Calu3 (cell line): ENCODE data around the gene PAX3. TPM values are rescaled to one million over a fixed set of nuclear protein-coding genes. Genes with fewer than 3 reads are reported as not detected.

Experiments used
- BruUV-seq: library from RNA; stranded (reverse); fragments of 400-500 nt; replicated peaks from 2 replicates; lab custom pipeline; 2021; lab: Mats Ljungman, UMichigan
- CTCF ChIA-PET: fragments of 300-600 bp; sonication (Branson Sonifier 250); formaldehyde crosslinking; loops from one replicate; lab custom pipeline; 2022; ENCODE audit warnings: antibody characterized with exemption; lab: Charles Lee
- DNase-seq: peaks from one replicate; pipeline ENCODE4 v3.0.0; 2022
- H3K27ac Mint-ChIP-seq: one replicate; pipeline ENCODE4 v1.8.0; 2022; ENCODE audit warnings: mixed read lengths; ENCODE audit not compliant: unreplicated experiment
- H3K27me3 Mint-ChIP-seq: one replicate; pipeline ENCODE4 v1.8.0; 2022; ENCODE audit warnings: mixed read lengths; ENCODE audit not compliant: unreplicated experiment
- H3K36me3 Mint-ChIP-seq: one replicate; pipeline ENCODE4 v1.8.0; 2022; ENCODE audit warnings: mild to moderate bottlenecking, moderate library complexity, mixed read lengths; ENCODE audit not compliant: insufficient read depth, unreplicated experiment
- H3K4me1 Mint-ChIP-seq: one replicate; pipeline ENCODE4 v1.8.0; 2022; ENCODE audit warnings: mild to moderate bottlenecking, low read depth, mixed read lengths; ENCODE audit not compliant: unreplicated experiment
- H3K4me3 Mint-ChIP-seq: one replicate; pipeline ENCODE4 v1.8.0; 2022; ENCODE audit warnings: mild to moderate bottlenecking, low read depth, moderate library complexity, mixed read lengths; ENCODE audit not compliant: unreplicated experiment
- H3K9me3 Mint-ChIP-seq: one replicate; pipeline ENCODE4 v1.8.0; 2022; ENCODE audit warnings: low read depth, mixed read lengths; ENCODE audit not compliant: unreplicated experiment
- intact Hi-C: fragments of 100-400 bp; cut with micrococcal nuclease; formaldehyde crosslinking; loops from one replicate; pipeline ENCODE4 v1.10.0; 2022; ENCODE audit not compliant: unreplicated experiment
- total RNA-seq: library from RNA; stranded (reverse); gene quantifications from 2 replicates; pipeline ENCODE4 v1.2.3, GENCODE V29; 2022
- TF ChIP-seq, protein P1 (sequence below): fragments of 200-600 bp; IDR thresholded peaks from one replicate; pipeline ENCODE4 v1.8.0; 2022; ENCODE audit warnings: antibody characterized with exemption; ENCODE audit not compliant: unreplicated experiment

The PAX3 gene
- total RNA-seq, 1 experiment from 2014 or later = not detected

DNA sequence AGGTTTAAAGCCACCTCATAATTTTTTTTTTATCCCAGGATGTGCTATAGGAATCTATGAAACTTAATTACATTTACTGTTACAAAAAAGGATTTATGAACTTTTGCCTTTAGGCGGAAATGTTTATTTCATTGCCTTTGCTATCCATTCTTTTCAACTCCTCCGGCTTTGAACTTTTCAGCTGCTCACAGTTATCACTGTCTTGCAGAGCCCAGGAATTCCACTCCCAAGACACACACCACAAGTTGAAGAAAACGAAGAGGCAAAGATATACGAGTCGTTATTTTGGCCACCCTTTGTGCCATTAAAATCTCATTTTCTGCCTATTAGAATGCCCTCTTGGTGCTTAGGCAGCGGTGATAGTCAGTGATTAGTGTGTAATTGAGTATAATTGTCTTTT, 80.0 kb downstream of the PAX3 start:
- H3K4me1 Mint-ChIP-seq = no peaks in the 10 kb centered on the region
- H3K27ac Mint-ChIP-seq = no peak overlapping the region
- CTCF ChIA-PET = no interaction called here
- H3K9me3 Mint-ChIP-seq = no peaks in the 10 kb centered on the region
- intact Hi-C loops = no loop called here
- H3K27me3 Mint-ChIP-seq = peaks cover 100% of the 10 kb centered on the region
- no peak overlapping the region for H3K4me3 Mint-ChIP-seq
- H3K36me3 Mint-ChIP-seq = no peaks in the 10 kb centered on the region
- TF ChIP-seq, protein P1, sequence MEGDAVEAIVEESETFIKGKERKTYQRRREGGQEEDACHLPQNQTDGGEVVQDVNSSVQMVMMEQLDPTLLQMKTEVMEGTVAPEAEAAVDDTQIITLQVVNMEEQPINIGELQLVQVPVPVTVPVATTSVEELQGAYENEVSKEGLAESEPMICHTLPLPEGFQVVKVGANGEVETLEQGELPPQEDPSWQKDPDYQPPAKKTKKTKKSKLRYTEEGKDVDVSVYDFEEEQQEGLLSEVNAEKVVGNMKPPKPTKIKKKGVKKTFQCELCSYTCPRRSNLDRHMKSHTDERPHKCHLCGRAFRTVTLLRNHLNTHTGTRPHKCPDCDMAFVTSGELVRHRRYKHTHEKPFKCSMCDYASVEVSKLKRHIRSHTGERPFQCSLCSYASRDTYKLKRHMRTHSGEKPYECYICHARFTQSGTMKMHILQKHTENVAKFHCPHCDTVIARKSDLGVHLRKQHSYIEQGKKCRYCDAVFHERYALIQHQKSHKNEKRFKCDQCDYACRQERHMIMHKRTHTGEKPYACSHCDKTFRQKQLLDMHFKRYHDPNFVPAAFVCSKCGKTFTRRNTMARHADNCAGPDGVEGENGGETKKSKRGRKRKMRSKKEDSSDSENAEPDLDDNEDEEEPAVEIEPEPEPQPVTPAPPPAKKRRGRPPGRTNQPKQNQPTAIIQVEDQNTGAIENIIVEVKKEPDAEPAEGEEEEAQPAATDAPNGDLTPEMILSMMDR = no peak
- no peak for DNase-seq
- BruUV-seq = no TSS peak

DNA sequence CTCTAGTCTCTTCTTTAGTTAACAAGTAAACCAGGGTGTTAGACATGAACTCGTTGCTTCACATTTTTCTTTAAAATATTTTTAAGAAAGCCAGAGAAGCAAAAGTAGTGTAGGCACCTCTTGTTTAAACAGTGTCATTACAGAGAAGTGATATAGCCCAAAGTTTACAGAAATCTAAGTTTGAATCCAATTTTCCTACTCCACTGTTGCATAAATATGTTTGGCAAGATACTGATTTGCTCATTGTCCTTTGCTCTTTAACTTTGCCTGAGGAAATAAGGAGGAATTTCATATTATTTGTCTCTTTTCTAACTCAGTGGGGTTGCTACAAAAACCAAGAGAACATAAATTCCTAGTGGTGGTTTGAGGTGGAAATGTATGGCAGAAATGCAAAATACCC, 81.1 kb downstream of the PAX3 start:
- H3K4me1 Mint-ChIP-seq = no peaks in the 10 kb centered on the region
- BruUV-seq = no TSS peak

DNA sequence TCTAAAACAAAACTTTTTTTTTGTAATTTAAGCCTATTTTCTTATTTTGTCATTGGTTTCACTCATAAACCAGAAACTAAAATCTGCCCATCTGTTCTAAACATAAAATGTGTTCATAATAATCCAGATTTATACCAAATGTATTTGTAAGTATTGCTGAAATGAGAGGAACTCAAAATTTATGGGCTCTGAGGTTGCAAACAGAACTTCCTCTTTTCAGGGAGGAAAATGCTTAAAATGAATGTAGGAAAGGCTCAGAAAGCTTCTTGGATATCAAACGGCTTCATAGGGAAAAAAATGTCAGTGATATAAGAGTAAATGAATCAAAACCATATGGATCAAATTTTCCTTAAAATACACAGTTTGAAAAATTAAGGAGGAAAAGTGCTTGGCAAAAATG, 83.9 kb downstream of the PAX3 start:
- peaks cover 88% of the 10 kb centered on the region for H3K27me3 Mint-ChIP-seq
- no peak overlapping the region for H3K27ac Mint-ChIP-seq
- TF ChIP-seq, protein P1 = no peak

More for the DNA sequence above, 81.1 kb downstream of the PAX3 start:
- H3K27ac Mint-ChIP-seq = no peak overlapping the region
- H3K27me3 Mint-ChIP-seq = peaks cover 100% of the 10 kb centered on the region
- no peak for DNase-seq
- no peak overlapping the region for H3K4me3 Mint-ChIP-seq
- TF ChIP-seq, protein P1 = no peak
- CTCF ChIA-PET = no interaction called here
- no peaks in the 10 kb centered on the region for H3K9me3 Mint-ChIP-seq
- intact Hi-C loops = no loop called here
- H3K36me3 Mint-ChIP-seq = no peaks in the 10 kb centered on the region

DNA sequence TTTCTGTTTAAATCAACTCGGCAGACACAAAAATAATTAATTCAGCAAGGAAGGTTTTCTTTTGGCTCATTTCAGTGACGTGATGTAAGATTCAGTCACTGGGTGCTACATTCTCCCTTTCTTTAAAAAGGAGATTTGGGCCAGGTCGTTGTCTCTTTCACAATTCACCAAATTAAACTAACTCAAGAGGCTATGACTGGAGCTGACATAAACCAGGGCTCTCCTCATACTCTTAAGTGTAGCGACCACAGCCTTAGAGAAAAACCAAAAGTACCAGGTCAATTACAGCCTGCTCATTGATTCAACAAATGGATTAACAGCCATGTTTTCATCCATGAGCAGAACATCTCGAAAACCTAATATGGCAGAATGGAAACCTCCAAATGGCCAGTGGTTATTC, 85.7 kb downstream of the PAX3 start:
- intact Hi-C loops = no loop called here
- no TSS peak for BruUV-seq
- CTCF ChIA-PET = no interaction called here
- no peak overlapping the region for H3K27ac Mint-ChIP-seq
- TF ChIP-seq, protein P1 = no peak
- no peaks in the 10 kb centered on the region for H3K9me3 Mint-ChIP-seq
- no peak for DNase-seq
- no peaks in the 10 kb centered on the region for H3K4me1 Mint-ChIP-seq
- no peaks in the 10 kb centered on the region for H3K36me3 Mint-ChIP-seq
- H3K4me3 Mint-ChIP-seq = no peak overlapping the region
- H3K27me3 Mint-ChIP-seq = peaks cover 86% of the 10 kb centered on the region

More for the DNA sequence above, 83.9 kb downstream of the PAX3 start:
- CTCF ChIA-PET = no interaction called here
- Mint-ChIP-seq H3K4me3 (no peak overlapping the region), H3K9me3 (no peaks in the 10 kb centered on the region), H3K4me1 (no peaks in the 10 kb centered on the region), H3K36me3 (no peaks in the 10 kb centered on the region)
- BruUV-seq = no TSS peak
- no peak for DNase-seq
- intact Hi-C loops = no loop called here
